HFFc6 (cell line): ENCODE data around the gene NGEF. TPM values are rescaled to one million over a fixed set of nuclear protein-coding genes. Genes with fewer than 3 reads are reported as not detected.

Experiments used
- DNase-seq: peaks from one replicate; pipeline ENCODE4 v3.0.0-alpha.2; 2018
- H3K27ac Mint-ChIP-seq: 2 replicates; pipeline ENCODE4 v1.8.0; 2020; ENCODE audit warnings: mild to moderate bottlenecking, mixed read lengths
- H3K27me3 Mint-ChIP-seq: 2 replicates; pipeline ENCODE4 v1.8.0; 2021; ENCODE audit warnings: mild to moderate bottlenecking, moderate library complexity, mixed read lengths; ENCODE audit not compliant: insufficient read depth
- H3K36me3 Mint-ChIP-seq: 2 replicates; pipeline ENCODE4 v1.8.0; 2021; ENCODE audit warnings: low read depth, mixed read lengths
- H3K4me1 Mint-ChIP-seq: 2 replicates; pipeline ENCODE4 v1.8.0; 2020; ENCODE audit warnings: low read depth, mixed read lengths
- H3K4me3 Mint-ChIP-seq: 2 replicates; pipeline ENCODE4 v1.8.0; 2020; ENCODE audit warnings: mild to moderate bottlenecking, moderate library complexity, mixed read lengths
- H3K9me3 Mint-ChIP-seq: 2 replicates; pipeline ENCODE4 v1.8.0; 2020; ENCODE audit warnings: mild to moderate bottlenecking, mixed read lengths
- total RNA-seq, 6 experiments: library from RNA; stranded (reverse); fragmentation: NEBNext Ultra II Directional; extraction: Animal tissue kit (Norgen Biotek cat#: 25700); gene quantifications; 2 replicates in 1 of 6; 3 replicates in 5 of 6; pipeline ENCODE4 v1.2.3, GENCODE V29; 2021
- TF ChIP-seq, protein P1 (sequence below): fragments of 200-600 bp; sonication (generic); IDR thresholded peaks from 2 replicates; pipeline ENCODE4 v1.5.0; 2021; ENCODE audit warnings: antibody characterized with exemption, mild to moderate bottlenecking

Gene NGEF
- total RNA-seq, 6 experiments from 2014 or later: 0.20 to 0.36 (median 0.28) TPM; not detected in 3

- DNase-seq: no peak
- peaks cover 12% of the 10 kb centered on the region for H3K4me1 Mint-ChIP-seq
- peaks cover 4% of the 10 kb centered on the region for H3K27me3 Mint-ChIP-seq
- TF ChIP-seq, protein P1, sequence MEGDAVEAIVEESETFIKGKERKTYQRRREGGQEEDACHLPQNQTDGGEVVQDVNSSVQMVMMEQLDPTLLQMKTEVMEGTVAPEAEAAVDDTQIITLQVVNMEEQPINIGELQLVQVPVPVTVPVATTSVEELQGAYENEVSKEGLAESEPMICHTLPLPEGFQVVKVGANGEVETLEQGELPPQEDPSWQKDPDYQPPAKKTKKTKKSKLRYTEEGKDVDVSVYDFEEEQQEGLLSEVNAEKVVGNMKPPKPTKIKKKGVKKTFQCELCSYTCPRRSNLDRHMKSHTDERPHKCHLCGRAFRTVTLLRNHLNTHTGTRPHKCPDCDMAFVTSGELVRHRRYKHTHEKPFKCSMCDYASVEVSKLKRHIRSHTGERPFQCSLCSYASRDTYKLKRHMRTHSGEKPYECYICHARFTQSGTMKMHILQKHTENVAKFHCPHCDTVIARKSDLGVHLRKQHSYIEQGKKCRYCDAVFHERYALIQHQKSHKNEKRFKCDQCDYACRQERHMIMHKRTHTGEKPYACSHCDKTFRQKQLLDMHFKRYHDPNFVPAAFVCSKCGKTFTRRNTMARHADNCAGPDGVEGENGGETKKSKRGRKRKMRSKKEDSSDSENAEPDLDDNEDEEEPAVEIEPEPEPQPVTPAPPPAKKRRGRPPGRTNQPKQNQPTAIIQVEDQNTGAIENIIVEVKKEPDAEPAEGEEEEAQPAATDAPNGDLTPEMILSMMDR: no peak
- no peaks in the 10 kb centered on the region for H3K9me3 Mint-ChIP-seq
- no peak overlapping the region for H3K27ac Mint-ChIP-seq
- H3K36me3 Mint-ChIP-seq: no peaks in the 10 kb centered on the region
- H3K4me3 Mint-ChIP-seq: no peak overlapping the region
Observed at GRCh38 chr2:232896111-232896510, 116.9 kb downstream of the NGEF start.

GRCh38 chr2:232894746-232895145, 118.3 kb downstream of the NGEF start:
- TF ChIP-seq, protein P1: no peak
- Mint-ChIP-seq H3K27me3 (peaks cover 5% of the 10 kb centered on the region), H3K4me1 (peaks cover 18% of the 10 kb centered on the region), H3K27ac (no peak overlapping the region), H3K9me3 (no peaks in the 10 kb centered on the region), H3K4me3 (no peak overlapping the region), H3K36me3 (no peaks in the 10 kb centered on the region)
- no peak for DNase-seq

GRCh38 chr2:232894251-232894650, 118.8 kb downstream of the NGEF start:
- no peak overlapping the region for H3K4me3 Mint-ChIP-seq
- no peak for DNase-seq
- H3K27ac Mint-ChIP-seq: no peak overlapping the region
- peaks cover 5% of the 10 kb centered on the region for H3K27me3 Mint-ChIP-seq
- peaks cover 18% of the 10 kb centered on the region for H3K4me1 Mint-ChIP-seq
- no peaks in the 10 kb centered on the region for H3K36me3 Mint-ChIP-seq
- TF ChIP-seq, protein P1: no peak
- H3K9me3 Mint-ChIP-seq: no peaks in the 10 kb centered on the region

GRCh38 chr2:232893834-232894233, 119.2 kb downstream of the NGEF start:
- Mint-ChIP-seq H3K9me3 (no peaks in the 10 kb centered on the region), H3K27ac (no peak overlapping the region), H3K4me3 (no peak overlapping the region), H3K27me3 (peaks cover 5% of the 10 kb centered on the region), H3K4me1 (peaks cover 18% of the 10 kb centered on the region), H3K36me3 (no peaks in the 10 kb centered on the region)
- no peak for DNase-seq
- TF ChIP-seq, protein P1: no peak

- TF ChIP-seq, protein P1: no peak
- Mint-ChIP-seq H3K4me3 (no peak overlapping the region), H3K27me3 (peaks cover 9% of the 10 kb centered on the region), H3K4me1 (peaks cover 18% of the 10 kb centered on the region), H3K36me3 (no peaks in the 10 kb centered on the region), H3K9me3 (no peaks in the 10 kb centered on the region), H3K27ac (no peak overlapping the region)
- DNase-seq: no peak
Observed at GRCh38 chr2:232892843-232893242, 120.2 kb downstream of the NGEF start.

DNA sequence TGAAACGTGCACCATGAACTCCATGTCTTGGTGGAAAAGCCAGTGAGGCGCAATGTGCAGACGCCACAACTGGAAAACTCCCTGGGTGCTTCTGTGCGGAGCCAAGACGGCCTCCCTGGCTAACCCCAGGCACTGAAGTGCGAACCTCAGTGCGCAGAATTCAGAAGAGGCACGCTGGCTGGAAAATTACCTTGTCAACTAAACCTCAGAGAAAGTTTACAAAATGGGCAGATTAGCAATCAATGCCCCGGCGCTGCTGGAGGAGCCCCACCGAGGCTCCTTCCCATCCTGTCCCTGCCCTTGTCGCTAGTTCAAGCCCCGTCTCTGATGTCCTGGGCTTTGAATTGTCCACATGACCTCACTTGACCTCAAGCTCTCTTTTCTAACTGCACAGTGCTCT, 120.8 kb downstream of the NGEF start:
- H3K36me3 Mint-ChIP-seq: no peaks in the 10 kb centered on the region
- no peaks in the 10 kb centered on the region for H3K9me3 Mint-ChIP-seq
- no peak overlapping the region for H3K4me3 Mint-ChIP-seq
- peaks cover 18% of the 10 kb centered on the region for H3K4me1 Mint-ChIP-seq
- TF ChIP-seq, protein P1: no peak
- DNase-seq: no peak
- no peak overlapping the region for H3K27ac Mint-ChIP-seq
- peaks cover 9% of the 10 kb centered on the region for H3K27me3 Mint-ChIP-seq
